DND-41 (cell line): Measurements from ENCODE around the gene APOBEC3H.

Source experiments
- ATAC-seq: fragments of 200-7000 bp; cut with Tn5 transposase; 3 replicates; pipeline ENCODE4 v1.9.1; 2021; ENCODE audit warnings: low read depth; ENCODE audit not compliant: insufficient read depth
- DNase-seq: peaks from one replicate; pipeline ENCODE4 v3.0.0-alpha.2; 2020
- H2AFZ ChIP-seq: 2 replicates; pipeline ENCODE4 v1.6.0; 2012; ENCODE audit warnings: low read depth, low read length
- H3K27ac ChIP-seq: 2 replicates; pipeline ENCODE4 v1.5.1; 2012; ENCODE audit warnings: low read length, inconsistent platforms
- H3K27me3 ChIP-seq: fragments of 200-600 bp; sonication (generic); 2 replicates; pipeline ENCODE4 v1.6.0; 2012; ENCODE audit warnings: low read length, mild to moderate bottlenecking, inconsistent platforms; ENCODE audit not compliant: insufficient read depth, poor library complexity
- H3K36me3 ChIP-seq: 2 replicates; pipeline ENCODE4 v1.5.1; 2012; ENCODE audit warnings: low read length, inconsistent platforms; ENCODE audit not compliant: insufficient read depth
- H3K4me1 ChIP-seq: 2 replicates; pipeline ENCODE4 v1.5.1; 2012; ENCODE audit warnings: mild to moderate bottlenecking, low read length; ENCODE audit not compliant: insufficient read depth
- H3K4me2 ChIP-seq: 2 replicates; pipeline ENCODE4 v1.6.0; 2012; ENCODE audit warnings: mild to moderate bottlenecking, moderate library complexity, low read length, inconsistent platforms; ENCODE audit not compliant: insufficient read depth
- H3K4me3 ChIP-seq, 2 experiments: fragments of 200-600 bp in 1 of 2; shearing (Covaris generic) in 1 of 2; 2 replicates each; pipeline ENCODE4 v1.5.1; 2012 to 2016; ENCODE audit warnings: inconsistent platforms in 2 of 2, low read length in 2 of 2, mild to moderate bottlenecking in 2 of 2, low read depth in 1 of 2, moderate library complexity in 1 of 2
- H3K79me2 ChIP-seq: 2 replicates; pipeline ENCODE4 v1.6.0; 2012; ENCODE audit warnings: low read length, inconsistent platforms; ENCODE audit not compliant: insufficient read depth
- H3K9ac ChIP-seq: 2 replicates; pipeline ENCODE4 v1.6.0; 2012; ENCODE audit warnings: low read depth, mild to moderate bottlenecking, inconsistent platforms, low read length, moderate library complexity
- H3K9me3 ChIP-seq: 2 replicates; pipeline ENCODE4 v1.5.1; 2012; ENCODE audit warnings: low read length, moderate library complexity, mild to moderate bottlenecking, inconsistent platforms; ENCODE audit not compliant: insufficient read depth, severe bottlenecking
- H4K20me1 ChIP-seq: 2 replicates; pipeline ENCODE4 v1.6.0; 2012; ENCODE audit warnings: low read length; ENCODE audit not compliant: insufficient read depth
- CTCF ChIP-seq: IDR thresholded peaks from 2 replicates; pipeline ENCODE4 v1.5.1; 2012; ENCODE audit warnings: borderline replicate concordance, low read length, moderate library complexity, mild to moderate bottlenecking; ENCODE audit not compliant: poor library complexity, severe bottlenecking; ENCODE audit errors: extremely low read depth
- EZH2 ChIP-seq: IDR thresholded peaks from 3 replicates; pipeline ENCODE4 v1.6.1; 2012; ENCODE audit warnings: borderline replicate concordance, low read depth, mild to moderate bottlenecking, moderate library complexity, low read length, inconsistent platforms; ENCODE audit not compliant: severe bottlenecking

The APOBEC3H gene

DNA sequence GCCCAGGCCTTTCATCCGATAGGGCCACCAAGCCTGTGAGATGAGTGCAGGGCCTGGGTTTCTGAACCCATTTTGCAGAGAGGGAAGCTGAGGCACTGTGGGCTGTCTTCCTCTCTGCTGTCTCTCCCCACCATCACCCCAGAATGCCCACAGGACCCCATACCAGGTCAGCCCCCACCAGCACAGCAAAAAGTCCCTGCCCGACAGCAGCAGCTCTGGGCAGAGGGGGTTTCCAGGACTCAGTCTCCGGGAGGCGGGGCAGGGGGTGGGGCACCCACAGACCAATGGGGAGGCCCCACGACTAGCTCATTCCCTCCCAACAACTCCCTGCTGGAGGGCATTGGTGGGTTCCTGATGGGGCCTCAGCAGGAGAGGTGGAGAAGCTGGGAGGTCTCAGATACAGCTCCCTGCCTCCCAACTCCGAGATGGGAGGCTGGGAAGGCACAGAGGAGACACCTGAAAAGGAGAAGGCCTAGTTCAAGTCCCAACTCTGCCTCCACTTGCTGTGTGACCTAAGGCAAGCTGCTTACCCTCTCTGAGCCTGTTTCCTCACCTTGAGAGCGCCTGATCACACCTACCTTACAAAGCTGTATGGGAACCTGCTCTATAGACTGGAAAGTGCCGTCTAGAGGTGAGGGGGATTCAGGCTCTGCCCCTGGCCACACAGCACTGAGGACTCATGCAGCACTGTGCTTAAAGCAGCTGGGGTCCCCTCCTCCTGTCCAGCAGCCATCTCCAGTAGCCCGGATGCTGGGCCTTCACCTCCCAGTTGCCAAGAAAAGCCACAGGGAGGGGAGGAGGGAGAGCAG is 51.9 kb downstream of the APOBEC3H start:
- H3K27ac ChIP-seq: no peak overlapping the region
- ATAC-seq (no peak), DNase-seq (peak; percentile 41)
- H3K4me2 ChIP-seq: no peak overlapping the region
- no peak overlapping the region for H2AFZ ChIP-seq
- H4K20me1 ChIP-seq: peaks cover 4% of the 10 kb centered on the region; the same call in 1 of the 2 replicates
- no peak overlapping the region for H3K4me3 ChIP-seq
- H3K4me1 ChIP-seq: peaks cover 54% of the 10 kb centered on the region
- TF ChIP-seq EZH2: no peak
- no peak for TF ChIP-seq CTCF
- H3K79me2 ChIP-seq: peaks cover 16% of the 10 kb centered on the region; the same call in 1 of the 2 replicates
- H3K9me3 ChIP-seq: no peaks in the 10 kb centered on the region
- H3K9ac ChIP-seq: no peak overlapping the region
- peaks cover 21% of the 10 kb centered on the region for H3K36me3 ChIP-seq
- no peaks in the 10 kb centered on the region for H3K27me3 ChIP-seq

GRCh38 chr22:39149915-39150847 is 53.1 kb downstream of the APOBEC3H start:
- no peak for TF ChIP-seq CTCF
- TF ChIP-seq EZH2: no peak
- Histone ChIP-seq H3K4me3 (no peak overlapping the region), H3K9ac (peak overlapping the region; percentile 80; the same call in 1 of the 2 replicates), H3K27ac (0 out of 2 replicates have a peak overlapping the region, but pooled peaks have one; percentile 39), H2AFZ (no peak overlapping the region), H4K20me1 (peaks cover 4% of the 10 kb centered on the region; the same call in 1 of the 2 replicates), H3K4me2 (peak overlapping the region; percentile 99; the same call in 1 of the 2 replicates), H3K4me1 (peaks cover 42% of the 10 kb centered on the region), H3K36me3 (peaks cover 21% of the 10 kb centered on the region), H3K27me3 (peaks cover 6% of the 10 kb centered on the region), H3K79me2 (peaks cover 16% of the 10 kb centered on the region; the same call in 1 of the 2 replicates), H3K9me3 (no peaks in the 10 kb centered on the region)
- ATAC-seq (no peak), DNase-seq (no peak)

- peaks cover 21% of the 10 kb centered on the region for H3K36me3 ChIP-seq
- DNase-seq (no peak), ATAC-seq (no peak)
- no peaks in the 10 kb centered on the region for H3K9me3 ChIP-seq
- no peak for TF ChIP-seq CTCF
- TF ChIP-seq EZH2: no peak
- no peak overlapping the region for H3K27ac ChIP-seq
- H3K4me1 ChIP-seq: peaks cover 40% of the 10 kb centered on the region
- H2AFZ ChIP-seq: no peak overlapping the region
- H3K4me2 ChIP-seq: peak overlapping the region; percentile 99
- H4K20me1 ChIP-seq: peaks cover 4% of the 10 kb centered on the region; the same call in 1 of the 2 replicates
- peaks cover 16% of the 10 kb centered on the region; the same call in 1 of the 2 replicates for H3K79me2 ChIP-seq
- peaks cover 6% of the 10 kb centered on the region for H3K27me3 ChIP-seq
- no peak overlapping the region for H3K4me3 ChIP-seq
- H3K9ac ChIP-seq: peak overlapping the region; percentile 80; the same call in 1 of the 2 replicates
Measured at GRCh38 chr22:39150848-39151215, 53.8 kb downstream of the APOBEC3H start.
